ENCODE results near the gene SCN1B.

Gene SCN1B

GRCh38 chr19:35068941-35069634, 38.8 kb downstream of the SCN1B start:
- no peak for TF ChIP-seq CTCF (conservative IDR thresholded peaks at IDR 0.05; ENCODE audit: low read length)
- H3K4me3 ChIP-seq (ENCODE audit: low read length) = no peak overlapping the region
- no peak for DNase-seq (ENCODE audit: low read depth)

DNA sequence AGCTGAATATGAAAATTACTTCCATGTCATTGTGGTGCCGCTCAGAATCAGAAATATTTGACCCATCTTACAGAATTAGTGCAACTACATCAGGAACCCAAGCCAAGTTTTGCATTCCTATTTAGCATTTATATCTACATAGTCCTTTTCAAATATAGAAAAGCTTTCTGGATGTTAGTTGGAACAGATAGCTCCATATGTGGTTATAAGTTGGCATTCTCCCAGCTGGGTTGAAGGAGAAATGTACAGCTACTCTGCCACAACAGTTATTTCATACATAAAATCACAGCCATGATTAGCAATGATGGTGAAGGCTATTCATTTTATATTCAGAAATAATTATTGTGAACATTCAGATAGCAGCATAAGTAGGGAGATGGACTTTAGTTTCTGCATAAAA, 39.4 kb downstream of the SCN1B start:
- no peak for TF ChIP-seq CTCF (conservative IDR thresholded peaks at IDR 0.05; ENCODE audit: low read length)
- H3K4me3 ChIP-seq (ENCODE audit: low read length) = no peak overlapping the region
- DNase-seq (ENCODE audit: low read depth) = peak; percentile 4

DNA sequence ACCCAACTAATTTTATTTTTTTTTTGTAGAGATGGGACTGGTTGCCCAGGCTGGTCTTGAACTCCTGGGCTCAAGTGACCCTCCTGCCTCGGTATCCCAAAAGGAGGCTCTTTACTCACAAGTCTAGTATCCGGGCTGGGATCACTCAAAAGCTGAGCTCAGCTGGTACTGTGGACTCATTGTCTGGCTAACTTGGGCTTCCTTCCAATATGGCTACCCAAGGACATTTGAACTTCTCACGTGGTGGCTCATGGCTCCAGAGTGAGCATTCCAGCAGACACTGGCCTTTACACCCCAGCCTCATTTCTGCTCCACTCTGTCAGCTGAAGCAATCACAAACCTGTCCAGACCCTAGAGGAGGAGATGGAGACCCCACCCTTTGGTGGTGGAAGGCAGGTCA, 40.2 kb downstream of the SCN1B start:
- DNase-seq (ENCODE audit: low read depth) = no peak
- TF ChIP-seq CTCF (conservative IDR thresholded peaks at IDR 0.05; ENCODE audit: low read length) = no peak
- no peak overlapping the region for H3K4me3 ChIP-seq (ENCODE audit: low read length)

DNA sequence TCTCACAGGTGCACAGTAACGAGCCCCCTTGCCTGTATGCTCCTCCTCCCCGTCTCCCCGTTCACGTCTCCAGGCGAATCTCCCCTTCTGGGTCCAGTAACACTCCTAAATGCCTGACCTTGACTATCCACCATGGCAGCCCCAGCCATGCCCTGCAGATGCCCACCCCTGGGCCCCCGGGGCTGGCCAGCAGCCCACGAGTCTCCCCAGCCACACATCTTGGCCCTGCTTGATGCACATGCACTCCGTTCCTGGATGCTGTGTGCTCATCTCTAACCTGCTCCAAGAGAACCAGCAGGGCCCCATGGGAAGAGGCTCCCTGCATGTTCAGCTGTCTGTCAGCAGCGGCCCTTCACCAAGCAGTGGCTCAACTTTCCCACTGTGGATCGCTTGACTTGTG, 43.2 kb downstream of the SCN1B start:
- DNase-seq (ENCODE audit: low read depth) = no peak
- H3K4me3 ChIP-seq (ENCODE audit: low read length) = no peak overlapping the region
- no peak for TF ChIP-seq CTCF (conservative IDR thresholded peaks at IDR 0.05; ENCODE audit: low read length)

DNA sequence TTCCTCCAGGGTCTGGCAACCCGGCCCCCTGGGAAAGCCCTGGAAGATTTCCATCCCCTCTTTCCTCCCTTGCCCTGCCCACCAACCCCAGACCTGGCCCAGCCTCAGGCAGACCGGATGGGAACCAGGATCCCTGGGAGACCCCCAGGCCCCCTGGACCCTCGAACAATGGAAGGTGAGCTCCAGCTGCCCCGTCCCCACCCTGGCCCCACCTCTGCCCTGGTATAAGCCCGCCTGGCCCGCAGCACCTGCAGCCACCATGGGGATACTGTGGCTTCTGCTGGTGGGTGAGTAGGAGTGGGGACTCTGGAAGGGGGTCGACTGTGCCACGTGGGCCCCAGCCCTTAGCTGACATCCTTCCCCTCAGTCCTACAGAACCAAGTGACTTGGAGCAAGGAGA, 43.7 kb downstream of the SCN1B start:
- no peak for TF ChIP-seq CTCF (conservative IDR thresholded peaks at IDR 0.05; ENCODE audit: low read length)
- no peak for DNase-seq (ENCODE audit: low read depth)
- no peak overlapping the region for H3K4me3 ChIP-seq (ENCODE audit: low read length)

GRCh38 chr19:35074426-35075201, 44.3 kb downstream of the SCN1B start:
- no peak overlapping the region for H3K4me3 ChIP-seq (ENCODE audit: low read length)
- no peak for DNase-seq (ENCODE audit: low read depth)
- TF ChIP-seq CTCF (conservative IDR thresholded peaks at IDR 0.05; ENCODE audit: low read length) = no peak

All from AG10803 (cell line).